MM.1S (cell line): ENCODE data around the gene EPB41L2.

Experiments used
- EZH2 ChIP-seq: fragments of 300-600 bp; sonication (generic); optimal IDR thresholded peaks from 2 replicates; pipeline ENCODE3; 2017; ENCODE audit warnings: low read depth, mild to moderate bottlenecking, antibody characterized with exemption, low read length, mixed read lengths
- TF ChIP-seq, protein P1 (sequence below): fragments of 300-600 bp; sonication (generic); IDR thresholded peaks from 2 replicates; pipeline ENCODE4 v1.5.1; 2016; ENCODE audit warnings: antibody characterized with exemption, low read length, mixed read lengths

DNA sequence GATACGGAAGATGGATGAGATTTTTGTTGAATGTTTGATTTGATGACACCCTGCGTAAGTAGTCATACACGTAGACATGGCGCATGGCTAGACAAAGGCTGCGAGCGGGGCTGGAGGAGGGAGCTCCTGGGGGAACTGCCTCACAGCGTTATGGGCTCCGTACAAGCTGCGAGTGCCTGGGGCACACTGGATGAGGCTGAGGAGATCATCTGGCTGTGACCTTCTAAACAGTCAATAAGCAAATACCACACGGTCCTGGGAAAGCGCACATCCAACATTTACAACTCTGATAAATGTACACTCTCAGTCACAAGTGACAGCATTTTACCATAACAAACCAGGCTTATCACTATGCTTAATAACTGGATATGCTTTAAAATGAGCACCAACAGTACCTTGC, 198.7 kb downstream of the EPB41L2 start:
- TF ChIP-seq, protein P1, sequence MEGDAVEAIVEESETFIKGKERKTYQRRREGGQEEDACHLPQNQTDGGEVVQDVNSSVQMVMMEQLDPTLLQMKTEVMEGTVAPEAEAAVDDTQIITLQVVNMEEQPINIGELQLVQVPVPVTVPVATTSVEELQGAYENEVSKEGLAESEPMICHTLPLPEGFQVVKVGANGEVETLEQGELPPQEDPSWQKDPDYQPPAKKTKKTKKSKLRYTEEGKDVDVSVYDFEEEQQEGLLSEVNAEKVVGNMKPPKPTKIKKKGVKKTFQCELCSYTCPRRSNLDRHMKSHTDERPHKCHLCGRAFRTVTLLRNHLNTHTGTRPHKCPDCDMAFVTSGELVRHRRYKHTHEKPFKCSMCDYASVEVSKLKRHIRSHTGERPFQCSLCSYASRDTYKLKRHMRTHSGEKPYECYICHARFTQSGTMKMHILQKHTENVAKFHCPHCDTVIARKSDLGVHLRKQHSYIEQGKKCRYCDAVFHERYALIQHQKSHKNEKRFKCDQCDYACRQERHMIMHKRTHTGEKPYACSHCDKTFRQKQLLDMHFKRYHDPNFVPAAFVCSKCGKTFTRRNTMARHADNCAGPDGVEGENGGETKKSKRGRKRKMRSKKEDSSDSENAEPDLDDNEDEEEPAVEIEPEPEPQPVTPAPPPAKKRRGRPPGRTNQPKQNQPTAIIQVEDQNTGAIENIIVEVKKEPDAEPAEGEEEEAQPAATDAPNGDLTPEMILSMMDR: no peak
- no peak for TF ChIP-seq EZH2
